RWPE2 (cell line): ENCODE data around the gene ATF7.

Experiments used
- ATAC-seq: fragments of 200-7000 bp; cut with Tn5 transposase; 3 replicates; pipeline ENCODE4 v1.9.1; 2021; ENCODE audit warnings: low read depth
- DNase-seq: peaks from one replicate; pipeline ENCODE4 v3.0.0-alpha.2; 2020; ENCODE audit warnings: low spot score
- H3K27ac ChIP-seq: fragments of 450-650 bp; 2 replicates; pipeline ENCODE4 v1.5.1; 2017; ENCODE audit warnings: mild to moderate bottlenecking; ENCODE audit not compliant: poor library complexity, severe bottlenecking
- H3K27me3 ChIP-seq: fragments of 250-450 bp; sonication (Bioruptor Pico); 2 replicates; pipeline ENCODE4 v1.5.1; 2021; ENCODE audit warnings: mild to moderate bottlenecking, moderate library complexity; ENCODE audit not compliant: insufficient read depth, poor library complexity, severe bottlenecking
- H3K36me3 ChIP-seq: fragments of 250-450 bp; sonication (Bioruptor Pico); 2 replicates; pipeline ENCODE4 v1.5.1; 2020; ENCODE audit warnings: low read depth, mild to moderate bottlenecking, moderate library complexity
- H3K4me1 ChIP-seq: fragments of 250-450 bp; sonication (Bioruptor Pico); 2 replicates; pipeline ENCODE4 v1.5.1; 2021; ENCODE audit warnings: mild to moderate bottlenecking, moderate library complexity; ENCODE audit not compliant: insufficient read depth, poor library complexity, severe bottlenecking
- H3K4me3 ChIP-seq: fragments of 250-450 bp; sonication (Bioruptor Pico); 2 replicates; pipeline ENCODE4 v1.5.1; 2021; ENCODE audit warnings: mild to moderate bottlenecking, moderate library complexity; ENCODE audit not compliant: severe bottlenecking
- H3K9me3 ChIP-seq: fragments of 250-450 bp; sonication (Bioruptor Pico); 2 replicates; pipeline ENCODE4 v1.5.1; 2021; ENCODE audit warnings: mild to moderate bottlenecking, moderate library complexity; ENCODE audit not compliant: severe bottlenecking
- TF ChIP-seq, protein P1 (sequence below): fragments of 450-650 bp; IDR thresholded peaks from one replicate; pipeline ENCODE4 v1.5.1; 2017; ENCODE audit warnings: mild to moderate bottlenecking, moderate library complexity; ENCODE audit not compliant: poor library complexity, severe bottlenecking

The ATF7 gene

DNA sequence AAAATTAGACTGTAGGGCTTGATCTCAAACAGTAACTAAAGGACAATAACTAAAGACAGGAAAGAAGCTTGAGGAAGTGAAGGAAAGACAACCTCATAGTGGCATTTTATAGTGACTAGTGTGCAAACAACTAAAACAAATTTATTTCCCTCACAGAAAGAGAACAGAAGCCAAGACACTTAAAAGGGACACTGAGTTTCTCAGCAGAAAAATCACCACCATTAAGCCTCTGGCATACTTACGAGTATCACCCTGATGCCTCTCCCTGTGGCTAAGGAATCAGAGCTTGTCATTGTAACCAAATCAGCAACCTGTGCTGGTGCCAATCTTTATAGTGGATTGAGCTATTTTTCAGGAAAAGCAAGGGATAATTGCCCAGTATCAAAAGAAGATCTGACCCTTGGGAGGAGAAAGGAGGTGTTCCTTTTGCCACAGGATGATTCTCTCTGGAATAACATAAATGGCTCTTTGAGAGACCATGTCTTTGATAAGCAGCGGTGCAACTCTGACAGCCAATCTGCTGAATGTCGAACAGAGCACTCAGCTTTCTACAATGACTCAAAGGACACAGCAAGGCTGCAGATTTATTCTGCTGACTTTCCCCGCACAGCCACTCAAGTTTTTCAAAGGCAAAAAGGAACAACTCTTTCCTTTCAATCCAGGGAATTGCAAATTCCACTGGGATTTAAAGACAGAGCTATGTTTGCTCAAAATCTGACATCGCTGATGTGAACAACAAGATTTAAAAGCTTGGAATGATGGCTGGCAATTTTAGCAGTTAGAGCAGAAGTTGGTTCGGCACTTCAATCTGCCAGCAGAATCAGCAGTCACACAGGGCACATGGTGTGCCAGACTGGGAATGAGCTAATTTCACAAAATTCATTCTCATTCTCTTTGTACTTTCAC is 34.6 kb downstream of the ATF7 start:
- H3K27ac ChIP-seq: no peak overlapping the region
- no peak overlapping the region for H3K4me3 ChIP-seq
- H3K36me3 ChIP-seq: no peaks in the 10 kb centered on the region
- H3K4me1 ChIP-seq: no peaks in the 10 kb centered on the region
- no peak for DNase-seq
- no peak for ATAC-seq
- TF ChIP-seq, protein P1, sequence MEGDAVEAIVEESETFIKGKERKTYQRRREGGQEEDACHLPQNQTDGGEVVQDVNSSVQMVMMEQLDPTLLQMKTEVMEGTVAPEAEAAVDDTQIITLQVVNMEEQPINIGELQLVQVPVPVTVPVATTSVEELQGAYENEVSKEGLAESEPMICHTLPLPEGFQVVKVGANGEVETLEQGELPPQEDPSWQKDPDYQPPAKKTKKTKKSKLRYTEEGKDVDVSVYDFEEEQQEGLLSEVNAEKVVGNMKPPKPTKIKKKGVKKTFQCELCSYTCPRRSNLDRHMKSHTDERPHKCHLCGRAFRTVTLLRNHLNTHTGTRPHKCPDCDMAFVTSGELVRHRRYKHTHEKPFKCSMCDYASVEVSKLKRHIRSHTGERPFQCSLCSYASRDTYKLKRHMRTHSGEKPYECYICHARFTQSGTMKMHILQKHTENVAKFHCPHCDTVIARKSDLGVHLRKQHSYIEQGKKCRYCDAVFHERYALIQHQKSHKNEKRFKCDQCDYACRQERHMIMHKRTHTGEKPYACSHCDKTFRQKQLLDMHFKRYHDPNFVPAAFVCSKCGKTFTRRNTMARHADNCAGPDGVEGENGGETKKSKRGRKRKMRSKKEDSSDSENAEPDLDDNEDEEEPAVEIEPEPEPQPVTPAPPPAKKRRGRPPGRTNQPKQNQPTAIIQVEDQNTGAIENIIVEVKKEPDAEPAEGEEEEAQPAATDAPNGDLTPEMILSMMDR: no peak
- no peaks in the 10 kb centered on the region for H3K27me3 ChIP-seq
- H3K9me3 ChIP-seq: no peaks in the 10 kb centered on the region

DNA sequence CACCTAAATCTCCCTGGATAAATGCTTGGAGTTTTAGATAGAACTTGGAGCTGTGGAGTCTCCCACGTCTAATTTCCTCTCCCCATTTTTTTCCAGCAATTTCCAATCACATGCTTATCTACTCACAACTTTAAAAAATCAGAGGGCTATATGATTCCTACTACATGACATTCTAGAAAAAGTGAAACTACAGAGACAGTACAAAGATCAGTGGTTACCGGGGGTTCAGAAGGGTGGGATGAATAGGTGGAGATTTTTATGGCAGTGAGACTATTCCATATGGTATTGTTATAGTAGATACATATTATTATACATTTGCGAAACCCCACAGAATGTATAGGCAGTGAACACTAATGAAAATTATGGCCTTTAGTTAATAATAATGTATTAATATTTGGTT is 35.5 kb downstream of the ATF7 start:
- no peaks in the 10 kb centered on the region for H3K27me3 ChIP-seq
- H3K9me3 ChIP-seq: no peaks in the 10 kb centered on the region
- H3K4me1 ChIP-seq: no peaks in the 10 kb centered on the region
- DNase-seq (no peak), ATAC-seq (no peak)
- no peak overlapping the region for H3K27ac ChIP-seq
- TF ChIP-seq, protein P1: no peak
- no peak overlapping the region for H3K4me3 ChIP-seq
- no peaks in the 10 kb centered on the region for H3K36me3 ChIP-seq

DNA sequence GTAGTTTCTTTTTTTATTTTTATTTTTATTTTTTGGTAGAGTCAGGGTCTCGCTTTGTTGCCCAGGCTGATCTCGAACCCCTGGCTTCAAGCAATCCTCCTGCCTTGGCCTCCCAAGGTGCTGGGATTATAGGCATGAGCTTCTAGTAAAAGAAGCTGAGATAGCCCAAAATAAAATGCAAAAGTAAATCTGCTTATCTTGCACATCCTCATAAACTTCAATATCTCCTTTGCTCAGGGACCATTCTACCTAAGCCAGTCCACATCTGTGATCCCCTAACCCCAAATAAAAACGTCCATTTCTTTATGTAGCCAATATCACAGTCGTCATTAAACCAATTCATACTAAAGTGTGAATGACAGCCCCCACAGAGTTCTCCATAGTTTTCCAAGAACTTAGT is 36.3 kb downstream of the ATF7 start:
- no peak for ATAC-seq
- TF ChIP-seq, protein P1: no peak
- DNase-seq: no peak
- no peak overlapping the region for H3K4me3 ChIP-seq
- no peaks in the 10 kb centered on the region for H3K27me3 ChIP-seq
- no peaks in the 10 kb centered on the region for H3K4me1 ChIP-seq
- no peaks in the 10 kb centered on the region for H3K9me3 ChIP-seq
- no peaks in the 10 kb centered on the region for H3K36me3 ChIP-seq
- H3K27ac ChIP-seq: no peak overlapping the region

DNA sequence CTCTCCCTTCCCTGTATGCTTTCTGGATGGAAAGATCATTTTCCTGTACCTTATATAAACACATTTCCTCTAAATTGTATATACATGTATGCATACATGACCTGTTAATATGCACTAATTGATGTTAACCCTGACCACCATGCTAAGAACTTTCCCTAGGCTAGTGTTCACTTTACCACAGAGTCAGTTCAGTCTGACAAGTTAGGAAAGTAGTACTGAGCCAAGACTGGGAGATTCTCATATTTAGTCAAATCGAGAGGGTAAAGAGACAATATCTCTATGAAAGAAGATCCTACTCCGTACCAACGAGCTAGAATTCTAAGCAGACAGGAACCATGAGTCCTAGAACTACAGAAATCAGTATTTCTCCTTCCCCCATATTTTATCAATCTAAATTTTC is 36.8 kb downstream of the ATF7 start:
- Histone ChIP-seq H3K9me3 (no peaks in the 10 kb centered on the region), H3K4me1 (no peaks in the 10 kb centered on the region), H3K36me3 (no peaks in the 10 kb centered on the region), H3K27ac (no peak overlapping the region), H3K4me3 (no peak overlapping the region), H3K27me3 (no peaks in the 10 kb centered on the region)
- ATAC-seq: no peak
- TF ChIP-seq, protein P1: no peak
- DNase-seq: no peak

DNA sequence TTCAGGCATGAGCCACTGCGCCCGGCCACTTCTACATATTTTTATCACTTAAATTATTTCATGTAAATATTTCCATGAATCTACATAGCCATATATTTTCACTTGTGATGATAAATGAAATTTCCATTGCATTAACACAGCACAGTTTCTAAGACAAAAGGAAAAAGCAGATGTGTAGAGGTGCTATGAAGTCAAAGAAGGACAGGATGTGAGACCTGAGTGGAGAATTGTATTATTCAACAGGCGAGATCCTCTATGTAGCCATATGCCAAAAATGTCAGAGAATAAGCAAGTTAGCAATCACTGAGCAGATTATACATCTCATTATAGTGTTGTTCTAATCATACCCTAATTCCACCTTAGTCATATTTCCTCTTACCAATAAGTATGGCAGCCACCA is 38.1 kb downstream of the ATF7 start:
- TF ChIP-seq, protein P1: no peak
- H3K4me1 ChIP-seq: no peaks in the 10 kb centered on the region
- no peak overlapping the region for H3K27ac ChIP-seq
- no peaks in the 10 kb centered on the region for H3K36me3 ChIP-seq
- ATAC-seq: no peak
- no peaks in the 10 kb centered on the region for H3K27me3 ChIP-seq
- DNase-seq: no peak
- H3K9me3 ChIP-seq: no peaks in the 10 kb centered on the region
- no peak overlapping the region for H3K4me3 ChIP-seq
